GM13977 (cell line): Measurements from ENCODE around the gene ANKS1A.

Experiments used
- DNase-seq: peaks from one replicate; pipeline ENCODE4 v3.0.0; 2012; ENCODE audit warnings: low spot score
- CTCF ChIP-seq: IDR thresholded peaks from 2 replicates; pipeline ENCODE4 v1.5.1; 2012; ENCODE audit warnings: mild to moderate bottlenecking, control low read depth; ENCODE audit not compliant: insufficient read depth; ENCODE audit errors: extremely low read depth, missing control alignments
- in situ Hi-C: fragments of 300-500 bp; cut with MboI; formaldehyde crosslinking; loops from one replicate; pipeline ENCODE4 v1.12.0; 2022; ENCODE audit warnings: low sequenced_read_pairs, low pct_unique_long_range_greater_than_20kb, mixed read lengths, inconsistent platforms; ENCODE audit not compliant: unreplicated experiment

ANKS1A gene

GRCh38 chr6:35040398-35040797 lies 151.3 kb downstream of the ANKS1A start:
- TF ChIP-seq CTCF, result no peak
- in situ Hi-C loops, result no loop called here
- DNase-seq, result no peak

GRCh38 chr6:35041086-35041861 lies 152.2 kb downstream of the ANKS1A start:
- no peak for DNase-seq
- TF ChIP-seq CTCF, result no peak
- in situ Hi-C loops, result no loop called here

DNA sequence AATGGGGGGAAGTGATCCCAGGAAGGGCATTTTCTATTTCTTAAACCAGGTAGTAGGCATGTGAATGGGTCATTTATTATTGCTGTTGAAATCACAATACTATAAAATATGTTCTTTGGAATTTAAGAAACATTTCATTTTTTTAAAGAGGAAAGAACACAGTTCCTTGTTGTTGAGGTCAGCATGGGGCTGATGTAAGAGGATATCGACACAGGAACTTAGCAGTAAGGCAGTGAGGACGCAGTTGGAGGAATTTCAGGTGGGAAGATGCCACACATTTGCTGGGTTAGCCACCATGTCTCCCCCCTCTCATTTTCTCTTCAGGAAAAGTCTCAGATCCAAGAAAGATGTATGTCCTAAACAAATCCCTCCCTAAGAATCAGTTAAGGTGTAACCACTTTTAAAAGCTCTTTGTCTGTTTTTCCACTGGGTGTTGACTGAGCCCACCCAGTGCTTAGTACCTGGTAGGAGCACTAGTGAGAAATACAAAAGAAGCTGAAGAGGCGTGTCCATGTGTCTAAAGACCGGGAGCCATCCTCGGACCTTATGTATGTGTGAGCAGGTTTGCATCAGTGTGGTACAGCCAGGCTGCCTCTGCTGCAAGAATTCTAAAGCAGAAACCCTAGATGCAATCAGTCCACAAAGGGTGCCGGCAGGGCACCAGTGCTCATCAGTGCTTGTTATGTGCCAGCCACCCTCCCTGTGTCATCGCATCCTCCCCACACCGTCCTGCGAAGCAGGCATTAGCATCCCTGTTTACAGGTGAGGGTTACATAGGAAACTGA lies 153.2 kb downstream of the ANKS1A start:
- no peak for TF ChIP-seq CTCF
- DNase-seq, result no peak
- in situ Hi-C loops, result no loop called here

- in situ Hi-C loops, result no loop called here
- DNase-seq, result no peak
- no peak for TF ChIP-seq CTCF
Observed at GRCh38 chr6:35043381-35044130, 154.5 kb downstream of the ANKS1A start.

- no peak for TF ChIP-seq CTCF
- in situ Hi-C loops, result no loop called here
- no peak for DNase-seq
Observed at GRCh38 chr6:35044145-35044745, 155.2 kb downstream of the ANKS1A start.
